Measurements from ENCODE around the gene WFS1.

Gene WFS1

DNA sequence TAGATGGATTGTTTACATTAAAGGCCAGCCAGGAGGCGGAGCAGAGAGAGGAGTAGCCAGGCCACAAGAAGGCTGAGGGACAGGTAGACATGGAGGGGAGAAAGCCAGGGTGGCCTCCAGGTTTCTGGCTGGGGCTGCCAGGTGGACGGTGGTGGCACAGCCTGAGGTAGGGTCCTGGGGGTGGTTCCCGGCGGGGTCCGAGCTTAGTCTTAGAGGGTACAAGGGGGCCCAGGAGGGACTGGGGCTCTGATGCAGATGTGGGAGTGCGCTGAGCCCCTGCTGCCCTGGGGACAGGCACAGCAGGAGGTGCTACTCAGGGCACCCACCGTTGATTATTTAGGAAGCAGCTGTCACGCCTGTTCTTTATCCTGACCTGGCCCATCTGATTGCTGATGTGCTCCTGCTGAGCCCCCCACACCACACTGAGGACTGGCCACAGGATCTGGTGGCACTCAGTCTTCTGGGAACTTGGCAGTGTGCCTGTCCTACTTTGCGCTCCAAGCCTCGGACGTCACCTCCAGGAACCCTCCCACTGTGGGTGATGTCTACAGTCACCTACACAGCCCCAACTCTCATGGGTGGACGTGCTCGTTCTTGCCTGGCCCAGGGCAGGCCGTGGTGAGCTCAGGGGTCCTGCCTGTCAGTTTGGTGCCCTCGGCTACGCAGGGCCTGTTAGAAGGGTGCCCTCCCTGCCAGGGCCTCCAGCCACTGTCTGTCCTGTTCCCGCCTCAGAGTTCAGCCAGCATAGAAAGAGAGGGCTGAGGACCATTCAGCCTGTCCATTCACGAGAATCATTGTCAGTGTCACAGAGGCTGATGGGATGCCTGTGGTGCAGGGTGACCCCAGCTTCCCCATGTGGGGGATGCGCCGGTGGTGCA, 12.0 kb downstream of the WFS1 start:
- no peak for DNase-seq

DNA sequence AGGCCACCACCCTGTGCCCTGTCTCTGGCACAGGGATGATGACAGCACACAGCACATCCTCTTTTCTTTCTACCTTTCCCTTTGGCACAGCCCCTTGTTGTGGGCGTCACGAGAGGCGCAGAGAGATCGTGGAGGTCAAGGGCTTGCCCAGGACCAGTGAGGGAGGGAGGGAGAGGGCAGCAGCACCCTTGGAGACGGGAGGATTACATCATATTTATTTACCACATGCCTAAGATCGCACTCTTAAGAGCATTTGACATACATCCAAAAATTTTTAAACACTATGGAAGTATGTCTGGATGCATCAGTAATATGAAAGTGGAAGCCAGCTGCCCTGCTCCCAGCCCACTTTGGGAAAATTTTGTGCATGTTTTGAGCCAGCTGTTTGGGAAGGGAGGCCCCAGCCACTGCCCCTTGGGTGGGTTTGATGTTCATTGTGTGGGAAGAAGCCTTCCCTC, 12.7 kb downstream of the WFS1 start:
- no peak for DNase-seq

DNA sequence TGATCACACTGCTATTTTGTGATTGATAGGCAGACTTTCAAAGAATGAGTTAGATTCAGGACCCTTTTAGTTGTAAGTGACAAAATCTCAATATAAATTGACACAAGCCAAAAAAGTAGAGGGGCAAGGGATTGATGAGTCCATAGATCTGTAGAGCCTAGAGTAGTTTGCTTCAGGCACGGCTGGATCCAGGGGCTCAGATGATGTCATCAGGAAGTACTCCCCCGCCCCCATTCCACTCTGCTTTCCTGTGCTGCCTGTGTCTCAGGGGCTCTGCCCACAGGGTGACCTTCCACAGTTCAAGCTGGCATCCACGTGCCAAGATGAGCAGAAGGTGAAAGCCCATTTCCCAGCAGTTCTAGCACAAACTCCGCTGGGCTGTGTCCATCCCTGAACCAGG, 13.6 kb downstream of the WFS1 start:
- no peak for DNase-seq

DNA sequence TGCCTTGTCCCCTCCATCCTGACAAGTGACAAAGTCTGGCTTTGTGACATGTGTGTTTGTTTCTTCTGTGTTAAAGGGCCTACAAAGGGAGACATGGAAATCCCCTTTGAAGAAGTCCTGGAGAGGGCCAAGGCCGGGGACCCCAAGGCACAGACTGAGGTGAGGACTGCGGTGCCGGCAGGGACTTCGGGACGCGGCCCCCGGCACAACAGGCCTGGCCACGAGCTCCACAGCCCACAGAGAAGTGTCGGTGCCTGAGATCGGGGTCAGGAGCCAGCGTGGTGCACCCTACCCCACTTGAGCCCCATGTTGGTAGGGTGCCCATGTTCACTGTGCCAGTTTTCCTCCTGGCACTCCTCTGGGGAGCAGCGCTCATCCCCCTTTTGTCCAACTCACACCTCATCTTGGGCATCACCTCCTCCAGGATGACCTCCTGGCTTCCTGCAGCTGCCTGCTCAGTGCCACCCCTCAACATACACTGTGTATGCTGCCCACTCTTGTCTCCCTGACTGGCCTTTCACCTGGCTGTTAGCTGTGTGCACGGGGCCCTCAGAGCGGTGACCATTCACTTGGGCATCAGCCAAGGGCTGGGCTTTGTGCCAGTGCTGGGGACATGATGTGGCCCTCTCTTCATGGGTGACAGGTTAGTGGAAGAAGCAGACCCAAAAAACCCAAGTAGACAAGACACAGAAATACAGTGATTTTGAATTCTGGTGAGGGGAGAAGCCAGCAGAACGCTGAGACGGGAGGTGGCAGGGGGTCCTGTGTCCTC, 17.6 kb downstream of the WFS1 start:
- no peak for DNase-seq

DNA sequence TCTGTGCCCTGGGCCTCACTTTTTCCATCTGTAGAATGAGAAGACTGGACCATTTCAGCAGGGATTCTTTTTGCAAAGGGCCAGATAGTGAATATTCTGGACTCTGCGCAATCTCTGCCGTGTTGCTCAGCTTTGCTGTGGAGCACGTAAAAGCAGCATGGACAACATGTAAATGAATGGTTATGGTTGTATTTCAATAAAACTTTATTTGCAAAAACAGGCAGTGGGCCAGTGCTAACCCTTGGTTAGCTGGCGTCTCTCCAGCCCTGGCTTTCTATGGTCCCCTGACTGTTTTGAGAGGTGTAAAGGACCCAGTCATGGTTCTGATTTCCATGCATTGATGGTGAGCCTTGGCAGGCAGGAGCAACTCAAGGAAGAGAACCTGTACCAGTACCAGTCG, 18.7 kb downstream of the WFS1 start:
- DNase-seq, result no peak

DNA sequence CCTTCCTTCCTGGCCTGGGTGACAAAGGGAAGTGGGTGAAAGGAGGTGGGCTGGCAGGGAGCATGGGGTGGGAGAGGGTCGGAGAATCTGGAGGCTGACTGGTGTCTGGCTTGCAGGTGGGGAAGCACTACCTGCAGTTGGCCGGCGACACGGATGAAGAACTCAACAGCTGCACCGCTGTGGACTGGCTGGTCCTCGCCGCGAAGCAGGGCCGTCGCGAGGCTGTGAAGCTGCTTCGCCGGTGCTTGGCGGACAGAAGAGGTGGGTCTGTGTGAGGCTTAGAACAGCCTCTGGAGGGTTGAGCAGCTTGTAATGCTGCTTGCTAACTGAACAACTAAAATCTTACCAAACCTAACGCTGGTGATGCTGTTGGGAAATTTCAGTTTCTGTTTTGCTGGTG, 19.2 kb downstream of the WFS1 start:
- no peak for DNase-seq

DNA sequence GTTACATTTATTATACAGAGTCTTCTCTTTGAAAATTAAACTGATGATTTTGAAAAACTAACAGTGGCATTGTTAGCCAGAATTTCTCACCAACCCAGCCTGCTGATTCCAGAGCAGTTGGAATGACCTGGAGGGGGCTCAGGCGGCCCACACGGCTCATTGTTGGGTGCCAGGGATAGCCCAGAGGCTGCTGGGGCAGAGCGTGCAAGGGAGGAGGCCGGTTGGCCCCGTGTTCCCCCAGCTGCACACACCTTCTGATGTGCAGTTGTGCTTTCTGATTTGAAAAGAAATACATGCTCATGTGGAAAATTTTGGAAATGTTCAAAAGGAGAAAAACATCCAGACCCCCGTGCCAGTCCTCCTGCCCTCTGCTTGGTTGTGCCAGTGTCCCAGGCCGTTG, 20.6 kb downstream of the WFS1 start:
- no peak for DNase-seq

DNA sequence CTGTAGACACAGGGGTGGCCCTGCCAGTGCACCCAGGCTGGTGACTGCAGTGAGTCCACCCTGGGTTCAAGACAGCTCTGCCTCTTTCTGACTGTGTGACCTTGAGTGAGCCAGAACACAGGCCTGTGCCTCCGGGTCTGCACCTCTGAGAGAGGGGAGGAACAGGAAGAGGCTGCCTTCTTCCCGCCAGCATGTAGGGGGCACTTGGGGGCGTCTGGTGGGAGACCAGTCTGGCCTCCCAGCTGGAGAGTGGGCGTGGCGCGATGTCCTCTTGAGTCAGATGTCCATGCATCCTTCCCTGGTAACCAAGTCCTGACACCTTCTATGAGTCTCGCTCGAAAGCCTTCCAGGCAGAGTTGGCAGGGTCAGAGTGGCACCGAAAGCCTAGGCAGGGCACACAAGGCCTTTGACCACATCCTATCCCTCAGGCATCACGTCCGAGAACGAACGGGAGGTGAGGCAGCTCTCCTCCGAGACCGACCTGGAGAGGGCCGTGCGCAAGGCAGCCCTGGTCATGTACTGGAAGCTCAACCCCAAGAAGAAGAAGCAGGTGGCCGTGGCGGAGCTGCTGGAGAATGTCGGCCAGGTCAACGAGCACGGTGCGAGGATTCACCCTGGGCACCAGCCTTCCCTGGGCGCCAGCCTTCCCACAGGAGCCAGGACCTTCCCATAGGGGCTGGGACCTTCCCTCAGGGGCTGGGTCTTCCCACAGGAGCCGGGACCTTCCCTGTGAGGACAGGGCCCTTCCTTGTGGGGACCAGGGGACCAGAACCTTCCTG, 21.3 kb downstream of the WFS1 start:
- no peak for DNase-seq

DNA sequence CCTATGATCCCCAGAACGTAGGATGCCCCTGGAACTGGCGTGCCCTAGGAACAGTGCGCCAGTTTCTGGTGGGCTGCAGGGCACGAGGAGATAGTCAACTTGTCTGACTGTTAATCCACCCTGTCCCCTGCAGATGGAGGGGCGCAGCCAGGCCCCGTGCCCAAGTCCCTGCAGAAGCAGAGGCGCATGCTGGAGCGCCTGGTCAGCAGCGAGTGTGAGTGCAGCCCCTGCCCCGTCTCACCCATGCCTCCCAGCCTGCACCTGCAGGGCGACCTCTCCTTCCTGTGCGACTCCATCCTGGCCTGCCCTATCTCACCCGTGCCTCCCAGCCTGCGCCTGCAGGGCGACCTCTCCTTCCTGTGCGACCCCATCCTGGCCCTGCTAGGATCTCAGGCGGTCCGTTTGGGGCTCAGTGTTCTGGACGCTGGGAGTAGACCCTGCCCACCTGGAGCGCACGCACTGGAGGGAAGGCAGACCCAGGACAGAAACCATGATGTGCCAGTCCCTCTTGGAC, 22.2 kb downstream of the WFS1 start:
- DNase-seq, result no peak

DNA sequence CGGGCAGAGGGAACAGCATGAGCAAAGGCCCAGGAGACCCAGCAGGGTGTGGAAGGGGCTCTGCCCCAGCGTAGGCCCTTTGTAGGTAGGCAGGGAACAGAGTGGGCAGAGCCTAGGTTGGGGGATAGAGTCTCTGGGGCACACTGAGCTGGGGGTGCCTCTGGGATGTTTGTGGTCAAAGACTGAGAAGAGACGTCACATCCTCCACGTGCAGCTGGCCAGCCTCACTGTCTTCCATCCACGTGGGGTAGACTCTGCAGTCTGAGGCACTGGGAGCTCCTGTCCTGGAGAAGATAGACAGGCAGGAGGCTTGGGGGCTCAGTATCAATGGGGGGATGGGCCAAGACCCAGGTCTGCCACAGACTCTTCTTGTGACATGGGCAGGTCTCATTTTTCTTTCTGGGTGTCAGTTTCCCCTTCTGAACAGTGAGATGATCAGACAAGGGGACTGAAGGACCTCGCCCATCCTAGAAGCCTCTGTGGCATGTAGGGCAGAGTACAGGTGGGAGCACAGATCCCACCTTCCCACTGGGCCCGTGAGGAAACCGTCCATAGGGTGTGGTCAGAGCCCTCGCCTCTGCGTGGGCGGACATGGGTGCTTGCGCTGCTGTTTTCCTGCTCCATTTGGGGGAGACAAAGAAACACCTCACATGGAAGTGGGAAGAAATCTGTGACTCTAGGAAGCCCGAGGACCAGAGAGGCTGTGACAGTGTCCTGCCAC, 22.9 kb downstream of the WFS1 start:
- DNase-seq, result no peak

DNA sequence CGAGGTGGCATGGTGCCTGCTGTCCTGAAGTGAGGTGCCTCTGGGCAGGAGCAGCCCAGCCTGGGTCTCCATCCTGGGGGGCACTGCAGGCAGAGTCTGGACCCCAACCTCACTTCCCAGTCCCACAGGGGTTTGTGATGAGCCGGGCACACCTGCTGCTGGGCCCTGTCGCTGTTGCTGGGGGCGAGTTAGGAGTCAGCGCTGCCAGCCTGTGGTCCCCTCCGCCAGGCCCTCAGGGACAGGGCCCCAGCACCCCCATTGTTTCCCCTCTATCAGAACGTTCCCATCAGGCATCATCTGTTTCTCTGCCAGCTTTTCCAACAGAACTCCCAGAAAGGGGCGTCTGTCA, 23.4 kb downstream of the WFS1 start:
- no peak for DNase-seq

DNA sequence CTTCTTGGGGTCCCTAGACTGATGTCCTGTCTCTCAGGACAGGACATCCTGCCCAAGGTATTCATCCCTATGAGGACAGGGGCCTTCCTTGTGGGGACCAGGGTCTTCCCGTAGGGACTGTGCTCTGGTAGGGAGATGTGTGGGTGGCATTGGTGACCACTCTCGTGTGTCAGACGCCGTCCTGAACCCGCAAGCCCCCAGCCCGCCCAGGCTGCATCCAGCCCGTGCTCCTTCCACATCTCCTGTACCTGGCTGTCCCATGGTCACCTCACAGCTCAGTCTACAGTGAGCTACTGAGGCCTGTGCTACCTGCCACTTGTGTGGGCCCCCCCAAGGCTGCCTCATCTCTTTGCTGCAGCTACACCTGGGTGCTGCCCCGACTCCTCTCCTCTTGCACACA, 24.0 kb downstream of the WFS1 start:
- DNase-seq, result no peak

DNA sequence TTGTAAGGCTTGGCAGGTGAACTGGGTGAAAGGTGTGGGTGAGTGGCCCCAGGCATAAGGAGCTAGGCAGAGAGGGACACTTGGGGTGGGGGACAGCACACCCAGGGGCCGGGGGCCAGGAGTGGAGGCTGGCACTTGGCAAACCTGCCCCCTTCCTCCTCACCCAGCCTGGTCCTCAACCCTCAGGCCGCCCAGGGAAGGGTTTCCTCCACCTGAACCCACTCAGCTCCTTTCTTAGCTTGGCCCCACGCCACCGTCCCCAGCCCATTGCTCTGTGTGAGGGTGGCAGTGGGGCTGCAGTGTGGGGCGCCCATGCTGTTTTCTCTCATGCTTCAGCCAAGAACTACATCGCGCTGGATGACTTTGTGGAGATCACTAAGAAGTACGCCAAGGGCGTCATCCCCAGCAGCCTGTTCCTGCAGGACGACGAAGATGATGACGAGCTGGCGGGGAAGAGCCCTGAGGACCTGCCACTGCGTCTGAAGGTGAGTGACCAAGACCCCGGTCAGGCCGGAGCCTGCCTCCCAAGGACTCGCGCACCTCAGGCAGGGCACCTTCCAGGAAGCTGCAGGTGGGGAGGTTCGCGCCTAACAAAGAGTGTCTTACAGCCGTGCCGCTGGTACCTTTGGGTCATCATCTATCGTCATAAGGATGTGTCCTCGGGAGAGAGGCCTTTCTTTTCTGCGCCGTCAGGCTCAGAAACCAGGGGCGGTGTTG, 25.2 kb downstream of the WFS1 start:
- no peak for DNase-seq

DNA sequence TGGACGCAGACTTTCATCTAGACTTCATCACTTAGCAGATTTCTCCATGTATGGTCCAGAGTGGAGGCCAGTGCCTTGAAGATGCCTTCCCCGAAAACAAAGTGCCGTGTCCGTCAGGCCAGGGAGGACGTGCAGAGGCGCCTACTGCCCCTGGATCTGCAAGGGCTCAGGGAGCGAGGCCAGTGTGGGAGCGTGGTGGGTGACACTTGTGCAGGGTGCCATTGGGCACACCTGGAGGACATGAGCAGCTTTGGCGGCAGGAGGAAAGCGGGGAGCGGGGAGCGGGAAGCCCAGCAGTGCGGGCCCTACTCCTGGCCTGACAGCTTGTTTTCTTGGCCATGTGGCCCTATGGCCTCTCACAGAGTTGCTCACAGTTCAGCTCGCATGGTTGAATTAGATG, 25.8 kb downstream of the WFS1 start:
- no peak for DNase-seq

DNA sequence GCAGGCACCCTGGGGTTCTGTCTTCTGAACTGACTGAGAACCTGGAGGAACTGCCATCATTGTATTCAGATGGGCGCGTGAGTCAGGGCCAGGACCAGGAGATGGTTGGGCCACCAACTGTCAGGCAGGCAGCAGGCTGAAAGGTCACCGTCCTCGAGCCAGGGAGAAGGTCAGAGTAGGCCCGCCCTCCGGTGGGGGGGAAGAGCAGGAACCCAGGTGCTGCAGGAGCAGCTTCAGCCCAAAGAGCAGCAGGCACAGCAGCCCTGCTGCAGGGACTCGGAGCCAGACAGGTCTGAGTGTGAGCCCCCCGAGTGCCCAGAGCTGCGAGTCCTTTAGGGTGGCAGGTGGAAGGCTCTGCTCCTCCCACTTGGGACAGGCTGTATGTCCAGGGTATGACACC, 26.4 kb downstream of the WFS1 start:
- no peak for DNase-seq

DNA sequence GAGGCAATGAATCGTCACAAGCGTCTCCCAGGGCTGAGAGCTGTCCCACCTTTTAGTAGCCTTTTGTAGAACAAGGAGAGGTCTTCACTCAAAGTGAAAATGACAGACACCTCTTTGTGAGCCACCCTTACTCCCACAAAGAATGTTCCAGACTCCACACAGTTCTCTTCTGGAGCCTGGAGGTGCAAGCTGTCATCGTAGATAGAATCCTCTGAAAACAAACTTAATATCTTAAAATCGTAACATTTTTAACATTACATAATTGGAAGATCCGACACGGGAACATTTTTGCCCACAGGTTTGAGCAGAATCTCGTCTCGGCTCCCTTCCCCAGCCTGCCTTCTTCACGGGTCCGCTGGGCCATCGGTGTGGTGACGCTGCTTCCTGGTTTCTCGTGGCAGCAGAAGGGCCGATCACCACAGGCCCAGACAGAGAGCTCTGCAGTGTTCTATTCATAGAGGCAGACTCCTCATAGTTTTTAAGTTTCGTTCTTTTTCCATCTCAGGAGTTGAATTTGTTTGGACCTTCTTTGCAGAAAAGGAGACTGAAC, 27.7 kb downstream of the WFS1 start:
- DNase-seq, result no peak

DNA sequence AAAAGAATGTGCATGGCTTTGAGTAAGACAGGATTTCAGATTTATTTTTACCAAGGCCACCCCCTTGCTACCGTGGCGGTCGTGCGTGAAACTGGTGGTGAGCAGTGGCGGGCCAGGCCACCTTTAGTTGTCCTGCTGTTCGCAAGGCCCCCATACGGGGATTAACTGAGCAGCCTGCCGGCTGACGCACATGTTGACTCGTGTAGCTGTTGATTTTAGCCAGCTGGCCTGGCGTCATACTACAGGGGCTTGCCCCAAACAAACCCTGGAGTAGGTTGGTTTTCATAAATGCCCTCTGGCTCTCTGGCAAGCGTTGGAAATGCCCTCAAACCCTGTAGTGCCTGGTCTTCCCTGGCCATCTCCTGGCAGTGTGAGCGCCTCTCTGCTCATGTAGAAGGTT, 28.4 kb downstream of the WFS1 start:
- no peak for DNase-seq

DNA sequence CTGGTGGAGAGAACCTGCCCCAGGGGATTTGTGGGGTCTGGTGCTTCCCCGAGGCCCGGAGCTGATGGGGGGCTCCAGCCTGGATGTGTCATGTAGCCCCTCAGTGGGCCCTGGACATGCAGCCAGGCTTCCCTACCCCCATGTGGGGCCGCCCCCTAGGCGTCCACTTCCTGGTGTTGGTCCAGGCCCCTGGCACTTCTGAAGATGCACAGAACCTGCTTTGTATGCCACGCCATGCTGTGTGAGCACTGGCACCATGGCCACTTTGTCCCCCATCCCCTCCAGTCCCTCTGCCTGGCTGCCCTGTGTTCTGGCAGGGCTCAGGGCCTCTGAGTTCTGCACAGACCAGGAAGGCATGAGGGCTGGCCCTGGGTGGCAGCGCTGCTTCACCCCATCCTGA, 29.2 kb downstream of the WFS1 start:
- no peak for DNase-seq

DNA sequence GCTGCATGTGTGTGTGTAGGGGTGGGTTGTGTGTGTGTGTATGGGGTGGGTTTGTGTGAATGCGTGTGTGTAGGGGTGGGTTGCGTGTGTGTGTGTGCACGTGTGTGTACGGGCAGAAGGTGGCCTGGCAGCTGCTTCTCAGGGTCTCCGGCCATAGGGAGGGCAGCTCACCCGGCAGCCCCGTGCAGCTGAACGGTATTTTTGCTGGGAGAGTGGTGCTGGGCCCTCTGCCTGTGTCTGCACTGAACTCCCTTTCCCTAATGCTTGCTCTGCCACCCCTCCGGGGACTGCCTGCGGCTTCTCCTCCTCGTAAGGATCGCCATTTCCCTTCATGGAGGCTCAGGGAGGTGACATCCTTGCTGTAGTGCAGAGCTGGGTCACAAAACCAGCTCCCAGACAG, 30.2 kb downstream of the WFS1 start:
- no peak for DNase-seq

DNA sequence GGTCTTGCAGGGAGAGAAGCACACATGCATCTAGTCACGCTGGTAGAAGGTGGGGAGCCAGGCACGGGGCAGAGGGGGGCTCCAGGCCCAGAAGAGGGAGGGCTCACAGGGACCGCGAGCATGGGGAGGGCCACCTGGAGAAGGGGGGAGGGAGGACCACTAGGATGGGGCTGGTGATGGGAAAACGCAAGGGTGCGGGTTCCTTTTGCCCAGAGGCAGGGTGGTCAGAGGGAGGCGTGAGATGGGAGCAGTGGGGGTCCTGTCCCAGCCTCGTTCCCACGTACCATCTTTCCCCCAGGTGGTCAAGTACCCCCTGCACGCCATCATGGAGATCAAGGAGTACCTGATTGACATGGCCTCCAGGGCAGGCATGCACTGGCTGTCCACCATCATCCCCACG, 30.7 kb downstream of the WFS1 start:
- DNase-seq, result no peak

DNA sequence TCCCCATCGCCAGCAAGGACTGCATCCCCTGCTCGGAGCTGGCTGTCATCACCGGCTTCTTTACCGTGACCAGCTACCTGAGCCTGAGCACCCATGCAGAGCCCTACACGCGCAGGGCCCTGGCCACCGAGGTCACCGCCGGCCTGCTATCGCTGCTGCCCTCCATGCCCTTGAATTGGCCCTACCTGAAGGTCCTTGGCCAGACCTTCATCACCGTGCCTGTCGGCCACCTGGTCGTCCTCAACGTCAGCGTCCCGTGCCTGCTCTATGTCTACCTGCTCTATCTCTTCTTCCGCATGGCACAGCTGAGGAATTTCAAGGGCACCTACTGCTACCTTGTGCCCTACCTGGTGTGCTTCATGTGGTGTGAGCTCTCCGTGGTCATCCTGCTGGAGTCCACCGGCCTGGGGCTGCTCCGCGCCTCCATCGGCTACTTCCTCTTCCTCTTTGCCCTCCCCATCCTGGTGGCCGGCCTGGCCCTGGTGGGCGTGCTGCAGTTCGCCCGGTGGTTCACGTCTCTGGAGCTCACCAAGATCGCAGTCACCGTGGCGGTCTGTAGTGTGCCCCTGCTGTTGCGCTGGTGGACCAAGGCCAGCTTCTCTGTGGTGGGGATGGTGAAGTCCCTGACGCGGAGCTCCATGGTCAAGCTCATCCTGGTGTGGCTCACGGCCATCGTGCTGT, 31.5 kb downstream of the WFS1 start:
- DNase-seq, result no peak

Measured in NCI-H2227 treated with DMSO at 0.1 percent for 48 hours (cell line).